GM19240 (cell line): Measurements from ENCODE around the gene IFT122.
A peak's percentile ranks its signal among the peaks of the same experiment; 100 is the strongest.
"Not testable (repeated sequence)": the region's sequence is repeated elsewhere in the genome, so short reads cannot be mapped to it uniquely, and the experiment has no call there.

Source experiments
- DNase-seq: peaks from one replicate; pipeline ENCODE4 v3.0.0; 2011; ENCODE audit warnings: low spot score; ENCODE audit not compliant: insufficient read length

IFT122 gene

GRCh38 chr3:129515108-129515820, 75.2 kb downstream of the IFT122 start:
- not testable (repeated sequence) for DNase-seq

- not testable (repeated sequence) for DNase-seq
Measured at GRCh38 chr3:129515821-129516432, 75.9 kb downstream of the IFT122 start.

- no peak for DNase-seq
Measured at GRCh38 chr3:129517516-129517915, 77.5 kb downstream of the IFT122 start.

- no peak for DNase-seq
Measured at GRCh38 chr3:129518038-129518561, 78.1 kb downstream of the IFT122 start.

GRCh38 chr3:129518581-129518980, 78.6 kb downstream of the IFT122 start:
- DNase-seq = no peak

GRCh38 chr3:129519449-129519848, 79.4 kb downstream of the IFT122 start:
- no peak for DNase-seq

GRCh38 chr3:129519896-129520715, 80.1 kb downstream of the IFT122 start:
- no peak for DNase-seq

- DNase-seq = no peak
Measured at GRCh38 chr3:129520960-129521359, 80.9 kb downstream of the IFT122 start.

- no peak for DNase-seq
Measured at GRCh38 chr3:129521611-129522010, 81.6 kb downstream of the IFT122 start.

- no peak for DNase-seq
Measured at GRCh38 chr3:129522953-129523352, 82.9 kb downstream of the IFT122 start.

- DNase-seq = no peak
Measured at GRCh38 chr3:129524081-129524480, 84.1 kb downstream of the IFT122 start.

GRCh38 chr3:129525341-129525968, 85.4 kb downstream of the IFT122 start:
- DNase-seq = no peak

- DNase-seq = peak; percentile 76
Measured at GRCh38 chr3:129526121-129526900, 86.3 kb downstream of the IFT122 start.

- no peak for DNase-seq
Measured at GRCh38 chr3:129527262-129527661, 87.2 kb downstream of the IFT122 start.

GRCh38 chr3:129528589-129529100, 88.6 kb downstream of the IFT122 start, which contains the start of gene RHO:
Gene RHO (plus strand): TSS chr3:129528639. CDS start chr3:129528734, 95 bp downstream.
- no peak for DNase-seq

- DNase-seq = no peak
Measured at GRCh38 chr3:129529436-129530210, 89.6 kb downstream of the IFT122 start.

GRCh38 chr3:129530251-129530791, 90.3 kb downstream of the IFT122 start:
- no peak for DNase-seq

GRCh38 chr3:129530821-129531220, 90.8 kb downstream of the IFT122 start:
- DNase-seq = no peak

- DNase-seq = no peak
Measured at GRCh38 chr3:129531699-129532098, 91.7 kb downstream of the IFT122 start.
